ENCODE results near the gene NLE1. TPM values are rescaled to one million over a fixed set of nuclear protein-coding genes. Genes with fewer than 3 reads are reported as not detected.
A peak's percentile ranks its signal among the peaks of the same experiment; 100 is the strongest.

The NLE1 gene
- total and polyA plus RNA-seq, 2 of the 8 experiments (the other 6 are each of a cell fraction or from before 2014, with no cell fraction given), result 50.4 to 51.5 TPM

- peak; percentile 70 for TF ChIP-seq MAX (IDR thresholded peaks at IDR 0.05)
- TF ChIP-seq SRF (IDR thresholded peaks at IDR 0.05; ENCODE audit: low read depth, low read length), result peak; percentile 11; the same call in 1 of the 2 replicates
- TF ChIP-seq ASH2L (IDR thresholded peaks at IDR 0.05; ENCODE audit: low read length), result peak; percentile 78
- peak; percentile 92 for TF ChIP-seq KDM4A (IDR thresholded peaks at IDR 0.05; ENCODE audit: low read depth, low read length, severe bottlenecking)
- peak; percentile 87 for TF ChIP-seq USF2 (IDR thresholded peaks at IDR 0.05; ENCODE audit: low read length)
- TF ChIP-seq POLR2A (IDR thresholded peaks at IDR 0.05; ENCODE audit: control extremely low read depth in 1 of 2, low read depth in 2 of 2, low read length in 2 of 2), result 0 out of 3 replicates have a peak, but pooled peaks of 1 of the 2 experiments have one; percentile 53
- TF ChIP-seq EP300 (IDR thresholded peaks at IDR 0.05; ENCODE audit: borderline replicate concordance in 1 of 2, low read depth in 2 of 2, low read length in 2 of 2), result peak in 1 of 2 experiments; percentile 33; a peak in 1 of 3 replicates
- 0 out of 2 replicates have a peak, but pooled peaks have one; percentile 39 for TF ChIP-seq TEAD4 (IDR thresholded peaks at IDR 0.05; ENCODE audit: low read depth, low read length)
- peak; percentile 67 for TF ChIP-seq PHF8 (conservative IDR thresholded peaks at IDR 0.05; ENCODE audit: low read depth, low read length)
- no peak for TF ChIP-seq TCF12 (IDR thresholded peaks at IDR 0.05; ENCODE audit: low read depth, low read length)
- peak; percentile 87 to 97 (median 95) for TF ChIP-seq CTCF (IDR thresholded peaks at IDR 0.05; ENCODE audit: control extremely low read depth in 1 of 3, insufficient read depth in 1 of 3, low read depth in 1 of 3, low read length in 3 of 3)
- TF ChIP-seq SIN3A (conservative IDR thresholded peaks at IDR 0.05 in 1 of 2, IDR thresholded peaks at IDR 0.05 in 1 of 2; ENCODE audit: low read depth in 1 of 2, low read length in 2 of 2), result peak; percentile 46 to 49; a peak in 2 of 4 replicates
- TF ChIP-seq RFX5 (IDR thresholded peaks at IDR 0.05; ENCODE audit: borderline replicate concordance, low read depth, low read length), result no peak
- TF ChIP-seq ATF3 (IDR thresholded peaks at IDR 0.05; ENCODE audit: insufficient read depth, low read depth, low read length), result peak; percentile 33; the same call in 1 of the 2 replicates
- TF ChIP-seq BACH1 (IDR thresholded peaks at IDR 0.05; ENCODE audit: low read length), result peak; percentile 83
- TF ChIP-seq BRCA1 (IDR thresholded peaks at IDR 0.05; ENCODE audit: low read depth, low read length), result no peak; the same call in 1 of the 2 replicates
- TF ChIP-seq TAF7 (optimal IDR thresholded peaks at IDR 0.05; ENCODE audit: borderline replicate concordance, low read depth, low read length), result peak; percentile 48
These were observed 22.5 kb downstream of the NLE1 start, which contains the start of gene RAD51D (continued) for GRCh38 chr17:35119370-35120165.
